ENCODE measurements around the gene MED13L.

DNA sequence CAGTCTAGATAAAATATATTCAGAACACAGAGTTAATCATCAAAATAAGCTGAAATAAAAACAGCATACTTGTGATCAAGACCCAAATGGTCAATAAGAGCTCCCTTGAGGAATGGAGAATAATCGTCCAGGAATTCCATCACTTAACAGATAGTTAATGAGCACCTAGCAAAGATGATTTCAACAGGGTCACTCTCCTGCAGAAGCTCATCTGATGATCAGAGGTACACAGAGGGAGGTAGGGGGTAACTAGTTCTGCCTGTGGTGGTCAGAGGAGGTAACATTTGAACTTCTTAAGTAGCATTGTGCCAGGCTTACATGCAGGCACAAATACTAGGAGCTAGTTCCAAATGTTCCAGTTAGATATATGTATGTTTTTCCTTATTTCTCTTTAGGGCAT is 9.5 kb downstream of the MED13L start:
- TF ChIP-seq, protein P1, sequence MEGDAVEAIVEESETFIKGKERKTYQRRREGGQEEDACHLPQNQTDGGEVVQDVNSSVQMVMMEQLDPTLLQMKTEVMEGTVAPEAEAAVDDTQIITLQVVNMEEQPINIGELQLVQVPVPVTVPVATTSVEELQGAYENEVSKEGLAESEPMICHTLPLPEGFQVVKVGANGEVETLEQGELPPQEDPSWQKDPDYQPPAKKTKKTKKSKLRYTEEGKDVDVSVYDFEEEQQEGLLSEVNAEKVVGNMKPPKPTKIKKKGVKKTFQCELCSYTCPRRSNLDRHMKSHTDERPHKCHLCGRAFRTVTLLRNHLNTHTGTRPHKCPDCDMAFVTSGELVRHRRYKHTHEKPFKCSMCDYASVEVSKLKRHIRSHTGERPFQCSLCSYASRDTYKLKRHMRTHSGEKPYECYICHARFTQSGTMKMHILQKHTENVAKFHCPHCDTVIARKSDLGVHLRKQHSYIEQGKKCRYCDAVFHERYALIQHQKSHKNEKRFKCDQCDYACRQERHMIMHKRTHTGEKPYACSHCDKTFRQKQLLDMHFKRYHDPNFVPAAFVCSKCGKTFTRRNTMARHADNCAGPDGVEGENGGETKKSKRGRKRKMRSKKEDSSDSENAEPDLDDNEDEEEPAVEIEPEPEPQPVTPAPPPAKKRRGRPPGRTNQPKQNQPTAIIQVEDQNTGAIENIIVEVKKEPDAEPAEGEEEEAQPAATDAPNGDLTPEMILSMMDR (IDR thresholded peaks at IDR 0.05; ENCODE audit: borderline replicate concordance, extremely low read depth, low read length, poor library complexity, severe bottlenecking): no peak
- no peak for TF ChIP-seq EZH2 (IDR thresholded peaks at IDR 0.05; ENCODE audit: borderline replicate concordance, low read depth, low read length, severe bottlenecking)

Data from DND-41 (cell line).